Stimulated activated CD8-positive, alpha-beta memory T cell treated with anti-CD3 and anti-CD28 coated beads, Interleukin-15, amount 100 ng/mL, for 4 hours (primary cell): ENCODE results near the gene PHF19.

Experiments
- DNase-seq, 2 donors: peaks; one replicate each; pipeline ENCODE4 v3.0.0-alpha.2; 2020; ENCODE audit warnings: low read depth in 2 of 2

The PHF19 gene

DNA sequence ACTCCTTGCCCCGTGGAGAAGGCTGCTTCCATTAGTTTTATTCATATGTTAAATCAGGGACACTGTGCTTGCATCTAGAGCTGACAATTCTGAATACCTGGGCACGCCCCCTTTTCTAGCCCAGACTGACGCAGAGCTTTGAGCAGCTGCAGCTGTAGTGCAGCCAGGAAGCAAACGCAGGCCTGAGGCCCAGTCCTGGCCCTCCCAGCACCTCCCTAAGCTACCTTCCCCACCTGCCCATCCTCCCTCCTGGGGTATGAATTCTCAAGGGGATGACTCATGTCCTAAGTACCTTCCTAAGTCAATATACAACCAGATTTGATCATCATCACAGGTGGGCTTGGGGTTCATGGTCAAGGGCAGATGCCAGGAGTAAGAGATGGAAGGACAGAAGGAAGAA, 3.5 kb downstream of the PHF19 start:
- no peak for DNase-seq

DNA sequence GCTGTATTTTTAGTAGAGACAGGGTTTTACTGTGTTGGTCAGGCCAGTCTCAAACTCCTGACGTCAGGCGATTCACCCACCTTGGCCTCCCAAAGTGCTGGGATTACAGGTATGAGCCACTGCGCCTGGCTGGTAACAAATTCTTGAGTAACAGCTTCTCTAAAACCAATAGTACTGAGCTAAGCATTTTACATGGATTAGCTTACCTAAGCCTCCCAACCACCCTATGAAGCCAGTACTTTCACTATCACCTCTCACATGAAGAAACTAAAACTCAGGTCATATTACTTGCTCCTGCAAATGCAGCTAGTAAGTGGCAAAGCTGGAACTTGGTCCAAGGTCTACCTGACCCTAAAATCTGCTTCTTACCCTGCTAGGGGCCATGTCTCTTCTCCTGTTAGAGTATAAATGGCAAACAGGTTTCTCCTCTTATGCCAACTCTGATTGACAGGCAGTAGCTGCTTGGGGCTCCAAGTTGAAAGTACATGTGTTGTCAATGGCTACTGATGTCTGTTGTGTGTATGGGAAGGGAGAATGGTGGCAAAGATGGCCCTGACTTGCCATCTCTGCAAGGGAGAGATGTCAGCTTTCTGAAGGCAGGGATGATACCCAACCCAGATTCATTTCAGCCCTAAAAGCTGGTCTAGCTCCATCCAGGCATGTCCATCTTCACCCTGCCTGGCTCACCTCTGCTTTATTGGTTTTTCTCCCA, 4.0 kb downstream of the PHF19 start:
- DNase-seq = no peak

DNA sequence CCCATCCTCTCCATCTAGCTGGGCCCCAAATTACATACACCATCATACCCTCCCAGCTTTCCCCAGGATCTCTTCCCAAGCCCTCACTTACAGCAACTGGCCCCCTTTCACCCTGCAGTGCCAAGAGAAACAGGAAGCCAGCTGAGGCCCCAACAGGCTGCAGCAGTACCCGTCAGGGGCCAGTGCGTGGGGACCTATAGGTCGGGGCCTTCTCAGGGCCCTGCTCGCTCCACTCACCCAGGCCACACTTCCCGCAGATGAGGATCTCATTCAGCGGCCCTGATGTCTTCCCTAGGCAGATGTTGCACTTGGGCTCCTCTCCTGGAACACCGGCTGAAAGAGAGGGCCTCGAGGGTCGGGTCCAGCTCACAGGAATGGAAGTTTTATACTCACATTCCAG, 6.8 kb downstream of the PHF19 start:
- no peak for DNase-seq

DNA sequence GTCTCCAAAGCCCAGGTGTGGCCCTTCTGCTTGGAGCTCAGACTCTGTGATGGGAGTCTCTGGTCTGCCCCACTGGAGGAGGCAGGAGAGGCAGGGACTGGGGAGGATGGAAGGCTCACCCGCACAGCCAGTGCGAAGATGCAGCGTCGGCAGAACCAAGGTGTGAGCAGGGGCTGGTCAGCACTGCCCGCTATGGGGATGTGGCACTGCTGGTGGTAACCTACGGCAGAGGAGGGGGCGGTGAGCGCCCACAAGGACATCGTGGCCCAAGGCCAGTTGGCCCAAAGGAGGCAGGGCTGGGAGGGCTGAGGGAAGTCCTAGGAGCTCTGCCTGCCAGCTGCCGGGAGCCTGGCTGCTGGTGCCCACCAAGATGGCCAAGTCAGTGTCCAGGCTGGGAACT, 7.3 kb downstream of the PHF19 start:
- DNase-seq = no peak

DNA sequence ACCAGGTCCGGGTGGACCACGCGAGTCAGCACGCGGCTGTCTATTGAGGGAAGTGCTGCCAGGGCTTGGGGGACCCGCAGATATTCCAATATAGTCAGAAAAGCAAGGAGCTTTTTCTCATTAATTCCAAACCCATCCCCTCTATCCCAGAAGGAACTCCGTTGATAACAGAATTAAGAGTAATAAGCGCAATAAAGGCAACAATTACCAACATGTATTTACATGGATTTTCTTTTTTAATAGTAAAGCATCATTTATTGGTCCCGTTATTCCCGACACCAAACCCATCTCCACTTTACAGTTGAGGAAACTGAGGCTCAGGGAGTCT, 7.7 kb downstream of the PHF19 start:
- no peak for DNase-seq

DNA sequence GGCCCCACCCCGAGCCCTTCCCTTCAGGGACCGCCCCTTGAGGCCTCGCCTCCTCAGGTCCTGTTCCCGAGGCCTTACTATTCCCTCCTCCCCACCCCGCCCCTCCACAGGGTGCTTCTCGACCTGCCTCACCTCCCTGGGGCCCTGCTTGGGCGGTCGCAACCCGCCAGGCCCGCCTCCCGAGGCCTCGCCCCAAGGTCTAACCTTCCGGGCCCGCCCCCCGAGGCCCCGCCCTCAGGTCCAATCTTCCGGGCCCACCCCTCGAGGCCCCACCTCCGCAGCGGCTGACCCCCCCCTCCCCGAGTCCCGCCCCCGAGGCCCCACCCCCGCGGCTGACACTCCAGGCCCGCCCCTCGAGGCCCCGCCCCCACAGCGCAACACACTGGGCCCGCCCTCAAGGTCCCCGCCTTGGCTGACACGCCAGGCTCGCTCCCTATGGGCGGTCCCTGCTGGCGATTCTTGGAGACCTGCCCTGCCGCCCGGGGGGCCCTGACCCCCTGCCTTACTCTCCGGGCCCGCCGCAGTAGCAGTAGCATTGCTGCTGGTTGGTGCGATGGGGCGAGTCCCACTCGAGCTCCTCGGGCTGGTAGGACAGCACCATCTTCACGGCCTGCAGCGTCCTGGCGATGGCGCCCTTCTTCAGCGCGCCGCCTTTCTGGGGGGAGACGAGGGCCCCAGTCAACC, 8.2 kb downstream of the PHF19 start:
- DNase-seq = peak; percentile 91 to 92

DNA sequence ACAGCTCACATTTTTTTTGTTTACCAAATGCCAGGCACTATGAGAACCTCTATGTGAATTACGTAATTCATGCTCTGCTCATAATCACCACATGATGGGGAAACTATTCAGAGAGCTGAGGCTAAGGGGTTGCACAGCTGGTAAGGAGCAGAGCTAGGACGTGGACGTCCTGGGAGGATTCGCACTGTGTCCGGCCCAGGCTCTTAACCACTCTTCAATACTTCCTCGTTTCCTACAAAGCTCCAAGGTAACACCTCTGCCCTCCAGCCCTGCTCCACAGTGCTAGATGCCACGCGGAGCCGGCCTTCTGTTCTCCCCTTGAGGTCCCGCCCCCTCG, 8.7 kb downstream of the PHF19 start:
- DNase-seq = no peak

DNA sequence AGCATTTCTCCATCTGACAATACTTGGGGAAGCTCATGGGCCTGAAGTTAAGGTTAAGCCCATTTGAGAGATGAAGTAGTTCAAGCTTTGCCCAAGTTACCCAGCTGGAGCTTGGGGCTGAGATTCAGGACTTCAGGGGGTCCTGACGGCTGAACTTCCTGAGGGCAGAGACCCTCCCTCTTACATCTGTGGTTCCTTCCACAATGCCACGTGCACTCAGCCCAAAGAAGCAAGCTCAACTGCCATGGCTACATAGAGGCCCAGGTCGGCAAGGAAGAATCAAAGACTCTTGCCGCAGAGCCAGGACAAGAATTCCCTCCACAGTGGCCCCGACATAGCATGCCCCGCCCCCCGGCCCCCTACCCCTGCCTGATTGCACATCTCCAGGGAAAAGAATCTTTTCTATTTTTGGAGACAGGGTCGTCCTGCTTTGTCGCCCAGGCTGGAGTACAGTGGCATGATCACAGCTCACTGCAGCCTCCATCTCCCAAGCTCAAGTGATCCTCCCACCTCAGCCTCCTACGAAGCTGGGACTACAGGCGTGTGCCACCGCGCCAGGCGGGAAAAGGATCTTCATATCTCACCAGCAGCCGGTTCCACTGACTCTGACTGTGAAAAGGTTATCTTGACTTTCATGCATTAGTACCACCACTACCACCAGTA, 9.2 kb downstream of the PHF19 start:
- no peak for DNase-seq

DNA sequence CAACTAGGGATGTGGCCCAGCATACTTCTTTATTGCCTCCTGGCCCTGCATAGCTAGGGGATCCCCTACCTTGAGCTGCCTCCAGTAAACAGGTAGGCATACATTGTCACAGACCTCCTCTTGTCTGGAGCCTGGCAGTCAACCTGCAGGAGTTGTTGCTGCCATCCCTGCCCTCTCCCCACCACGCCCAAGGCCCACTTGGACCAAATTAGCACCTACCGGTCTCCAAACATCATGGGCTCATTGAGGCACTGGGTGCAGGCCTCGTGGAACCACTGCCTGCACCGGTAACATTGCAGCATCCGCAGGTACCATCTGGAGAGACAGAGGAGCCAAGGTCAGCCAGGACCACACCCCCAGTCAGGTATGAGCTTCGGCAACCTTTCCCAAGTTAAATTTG, 10.3 kb downstream of the PHF19 start:
- no peak for DNase-seq

DNA sequence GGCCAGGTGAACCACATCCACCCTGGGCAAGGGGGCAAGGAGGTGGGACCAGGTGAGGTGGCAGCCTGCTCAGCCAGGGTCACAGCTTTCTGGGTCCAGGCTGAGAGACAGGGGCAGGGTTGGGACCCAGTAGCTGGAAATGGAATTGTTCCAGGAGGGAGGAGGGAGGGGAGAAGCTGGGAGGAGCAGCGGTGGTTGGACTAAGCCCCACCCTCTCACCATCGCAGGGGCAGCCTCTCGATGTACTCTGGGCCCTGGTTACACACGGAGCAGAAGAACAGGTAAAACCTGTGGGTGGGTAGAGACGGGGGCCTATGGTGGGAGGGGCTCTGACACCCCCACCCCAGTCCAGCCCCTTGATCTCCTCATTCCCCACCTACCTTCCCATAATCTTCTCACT, 11.2 kb downstream of the PHF19 start:
- no peak for DNase-seq

DNA sequence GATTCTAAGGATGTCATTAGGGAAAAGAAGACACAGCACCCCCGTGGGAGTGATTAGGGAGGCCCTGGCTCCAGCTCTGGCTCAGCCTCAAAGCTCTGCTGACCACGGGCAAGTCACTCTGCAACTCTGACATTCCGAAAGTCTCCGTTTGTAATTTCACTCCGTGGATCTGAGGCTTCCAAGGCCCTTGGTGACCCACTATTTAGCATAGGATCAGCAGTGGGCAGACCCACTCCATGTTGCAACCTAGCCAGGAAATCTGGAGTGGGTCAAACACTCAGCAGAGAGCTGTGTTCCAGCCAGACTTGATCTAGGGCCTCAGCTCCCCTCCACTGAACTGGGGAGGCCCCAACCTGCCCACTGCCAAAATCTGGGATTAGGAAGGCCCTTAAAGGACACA, 11.8 kb downstream of the PHF19 start:
- DNase-seq = no peak

DNA sequence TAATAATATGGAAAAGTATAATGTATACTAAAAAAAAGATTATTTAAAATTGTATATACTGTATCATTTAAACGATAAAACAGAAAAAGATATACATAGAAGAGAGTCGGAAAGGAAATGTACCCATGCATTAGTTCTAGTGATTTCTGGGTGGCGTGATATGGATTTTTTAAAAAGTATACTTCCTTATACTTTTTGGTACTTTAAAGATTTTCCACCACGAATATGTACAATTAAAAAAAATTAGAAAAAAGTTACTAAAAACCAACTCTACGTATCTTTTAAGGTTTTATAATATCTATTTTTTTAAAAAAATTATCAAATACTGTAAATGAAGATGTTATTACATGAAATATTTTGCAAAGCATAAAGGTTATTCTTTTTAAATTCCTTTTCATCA, 12.3 kb downstream of the PHF19 start:
- DNase-seq = no peak

DNA sequence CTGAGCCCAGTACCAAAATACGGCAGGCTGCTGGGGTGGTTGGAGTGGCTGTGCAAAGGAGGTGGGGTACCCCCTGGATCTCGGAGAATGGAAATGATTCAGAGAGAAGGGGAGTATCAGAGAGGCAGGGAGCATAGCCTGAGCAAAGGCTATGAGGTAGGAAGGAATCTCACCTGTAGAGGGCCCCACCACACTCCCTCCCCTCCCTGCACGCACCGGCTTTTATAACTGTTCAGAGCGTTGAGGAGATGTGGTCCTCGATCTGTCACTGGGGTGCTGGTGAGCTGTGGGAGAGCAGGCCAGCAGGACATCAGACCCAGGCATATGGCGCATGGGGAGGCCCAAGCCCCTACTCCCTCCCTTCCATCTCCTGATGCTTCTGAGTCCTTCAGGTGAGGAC, 13.2 kb downstream of the PHF19 start:
- DNase-seq = no peak

DNA sequence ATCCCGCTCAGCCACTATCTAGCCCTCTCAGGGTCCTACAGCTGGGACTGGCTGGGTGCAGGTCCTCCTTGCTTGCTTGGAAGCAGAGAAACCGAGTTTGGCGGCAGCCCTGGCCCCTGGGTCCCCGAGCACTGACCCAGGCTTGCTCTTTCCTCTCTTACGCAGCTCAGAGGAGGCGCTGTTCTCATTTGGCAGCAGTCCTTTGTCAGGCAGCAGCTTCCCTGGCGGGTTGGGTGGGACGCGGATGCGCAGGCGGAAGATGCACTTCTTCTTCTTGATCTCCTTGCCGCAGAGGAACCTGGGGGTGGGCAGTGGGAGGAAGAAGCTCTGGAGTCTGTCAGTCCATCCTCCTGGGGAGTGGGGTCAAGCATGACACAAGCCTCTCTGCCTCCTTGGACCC, 14.5 kb downstream of the PHF19 start:
- no peak for DNase-seq

DNA sequence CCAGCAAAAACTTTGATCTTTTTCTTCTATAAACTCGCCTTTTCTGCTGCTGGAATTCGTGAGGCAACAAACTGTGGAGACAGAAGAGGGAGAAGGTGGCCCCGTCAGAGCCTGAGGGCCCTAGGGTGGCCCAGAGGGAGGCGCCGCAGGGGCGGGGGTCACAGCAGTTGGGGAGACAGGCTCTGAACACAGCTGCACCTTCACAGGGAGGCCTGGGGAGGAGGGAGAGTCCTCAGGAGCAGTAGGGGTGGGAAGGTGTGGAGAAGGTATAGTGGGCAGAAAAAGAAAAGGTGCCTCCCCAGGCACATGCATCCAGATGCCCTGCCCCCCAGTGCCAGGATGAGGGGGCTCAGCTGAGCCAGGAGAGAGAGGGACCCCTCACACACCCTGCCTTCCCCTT, 15.1 kb downstream of the PHF19 start:
- DNase-seq = no peak

DNA sequence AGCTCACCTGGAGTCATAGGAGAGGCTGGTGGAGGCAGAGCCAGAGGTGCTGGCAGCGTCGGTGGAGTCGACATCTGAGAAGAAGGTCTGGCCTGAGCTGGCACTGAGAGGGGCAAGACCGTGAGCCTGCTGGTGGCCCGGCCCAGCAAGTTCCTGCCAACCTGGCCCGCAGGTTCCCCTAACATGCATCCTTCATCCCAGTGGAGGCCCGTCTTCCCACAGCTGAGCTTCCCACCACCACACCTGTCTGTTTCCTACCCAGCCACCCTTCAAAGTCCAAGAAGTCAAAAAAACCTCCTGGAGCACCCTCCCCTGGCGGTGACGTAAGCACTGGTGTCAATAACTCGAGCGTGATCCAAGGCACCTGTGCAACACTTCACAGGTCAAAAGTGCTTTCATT, 16.9 kb downstream of the PHF19 start:
- no peak for DNase-seq

DNA sequence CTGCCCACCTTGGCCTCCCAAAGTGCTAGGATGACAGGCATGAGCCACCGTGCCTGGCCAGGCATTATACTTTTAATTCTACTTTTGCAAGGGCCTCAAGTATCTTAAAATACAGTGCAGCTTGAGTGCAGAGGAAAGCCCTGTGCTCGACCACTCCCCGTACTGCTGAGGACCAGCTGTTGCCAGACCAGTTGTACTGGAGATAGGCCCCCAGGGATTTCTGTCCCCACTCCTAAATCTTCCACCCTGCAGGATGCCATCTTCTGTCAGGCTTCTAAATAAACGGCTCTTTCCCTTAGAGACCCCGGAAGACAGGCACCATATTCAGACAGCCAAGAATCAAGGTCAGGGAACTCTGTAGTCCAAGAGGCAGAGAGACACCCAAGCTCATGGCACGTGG, 17.6 kb downstream of the PHF19 start:
- no peak for DNase-seq

DNA sequence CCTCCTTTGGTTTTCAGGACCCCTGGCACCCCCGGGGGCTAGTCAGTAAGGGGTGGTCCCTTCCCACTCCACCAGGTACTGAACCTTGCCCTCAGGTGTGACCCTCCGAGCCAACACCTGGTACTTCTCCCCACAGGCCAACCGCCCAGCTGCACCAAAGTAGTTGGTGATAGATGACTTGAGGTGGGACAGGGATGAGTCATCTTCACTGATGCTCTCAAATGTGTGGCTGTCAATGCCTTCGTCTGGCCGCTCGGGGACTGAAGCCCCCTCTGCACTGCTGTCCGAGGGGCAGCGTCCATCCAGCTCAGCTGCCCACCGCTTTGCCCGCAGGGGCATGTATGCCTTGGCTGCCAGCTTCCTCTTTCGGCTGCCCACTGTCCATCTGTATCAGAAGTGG, 19.1 kb downstream of the PHF19 start:
- DNase-seq = no peak

DNA sequence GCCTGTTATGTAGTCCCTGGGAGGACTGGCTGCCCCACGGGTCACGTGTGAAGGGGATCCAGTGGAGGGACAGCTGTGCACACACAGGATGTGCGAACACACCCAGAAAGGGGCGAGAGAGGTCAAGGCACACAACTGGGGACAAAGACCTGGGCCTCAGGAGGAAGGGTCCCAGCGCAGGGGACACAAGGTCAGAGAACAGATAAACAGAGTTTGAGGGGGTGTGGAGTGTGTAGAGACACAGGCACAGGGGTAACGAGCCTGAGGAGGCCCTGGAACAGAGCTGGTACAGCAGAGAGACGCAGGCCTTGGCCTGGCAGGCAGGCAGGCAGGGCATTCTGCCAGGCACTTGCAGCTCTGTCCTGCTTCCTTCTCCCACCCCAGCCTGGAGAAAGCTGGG, 19.5 kb downstream of the PHF19 start:
- DNase-seq = no peak

DNA sequence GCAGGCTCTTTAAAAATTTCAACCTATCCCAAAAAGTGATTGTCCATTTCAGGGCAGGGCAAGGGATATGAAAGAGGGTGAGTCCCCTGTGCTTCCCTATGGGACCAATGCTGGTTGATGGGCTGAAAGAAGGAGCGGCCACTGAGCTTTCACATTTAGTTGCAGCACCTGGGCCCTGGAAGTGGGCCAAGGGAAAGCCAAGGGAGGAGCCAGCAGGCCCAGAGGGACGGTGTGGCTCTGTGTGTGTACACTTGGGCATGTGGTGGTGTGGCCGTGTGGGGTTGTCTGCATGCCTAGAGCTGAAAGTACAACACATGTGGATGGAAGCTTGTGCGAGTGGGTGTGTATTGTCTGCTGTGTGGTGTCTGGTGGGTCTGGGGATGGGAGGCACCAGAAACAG, 20.3 kb downstream of the PHF19 start:
- no peak for DNase-seq

DNA sequence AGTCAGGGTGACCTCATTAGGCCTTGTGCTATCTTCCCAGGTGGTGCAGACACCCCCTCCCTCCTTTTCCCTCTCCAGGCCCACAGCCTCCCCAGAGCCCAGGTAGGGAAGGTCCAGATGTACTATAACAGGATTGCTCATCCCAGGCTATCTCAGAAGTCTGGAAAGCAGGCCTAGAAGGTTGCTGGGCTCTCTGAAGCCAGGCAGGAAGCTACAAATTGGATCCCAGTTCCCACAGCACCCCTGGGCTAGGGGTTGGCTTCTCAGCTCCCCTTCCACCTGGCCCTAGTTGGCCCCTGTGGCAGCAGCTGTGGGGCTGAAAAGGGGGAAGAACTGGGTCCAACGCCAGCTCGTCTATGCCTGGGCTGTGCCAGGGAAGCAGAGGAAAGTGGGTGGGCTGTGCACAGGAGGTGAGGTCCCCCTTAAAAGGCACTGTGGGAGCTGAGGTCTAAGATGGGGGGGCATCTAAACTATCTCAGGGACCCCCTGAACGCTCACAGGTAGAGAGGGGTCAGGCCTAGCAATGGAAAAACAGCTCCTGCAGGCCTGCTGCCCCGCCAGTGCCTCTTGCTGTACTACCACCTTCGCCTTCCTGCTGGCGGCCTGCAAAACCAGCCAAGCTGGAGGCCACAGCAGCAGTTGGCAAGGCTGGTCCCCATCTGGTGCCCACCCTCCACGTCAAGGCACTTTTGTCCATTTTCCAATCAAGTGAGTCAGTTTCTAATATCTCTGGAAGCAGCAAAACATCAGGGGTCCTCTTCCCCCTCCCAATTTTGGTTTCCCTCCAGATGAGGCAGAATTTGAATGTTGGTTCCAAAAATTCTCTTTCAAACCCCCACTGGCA, 20.9 kb downstream of the PHF19 start:
- DNase-seq = no peak

DNA sequence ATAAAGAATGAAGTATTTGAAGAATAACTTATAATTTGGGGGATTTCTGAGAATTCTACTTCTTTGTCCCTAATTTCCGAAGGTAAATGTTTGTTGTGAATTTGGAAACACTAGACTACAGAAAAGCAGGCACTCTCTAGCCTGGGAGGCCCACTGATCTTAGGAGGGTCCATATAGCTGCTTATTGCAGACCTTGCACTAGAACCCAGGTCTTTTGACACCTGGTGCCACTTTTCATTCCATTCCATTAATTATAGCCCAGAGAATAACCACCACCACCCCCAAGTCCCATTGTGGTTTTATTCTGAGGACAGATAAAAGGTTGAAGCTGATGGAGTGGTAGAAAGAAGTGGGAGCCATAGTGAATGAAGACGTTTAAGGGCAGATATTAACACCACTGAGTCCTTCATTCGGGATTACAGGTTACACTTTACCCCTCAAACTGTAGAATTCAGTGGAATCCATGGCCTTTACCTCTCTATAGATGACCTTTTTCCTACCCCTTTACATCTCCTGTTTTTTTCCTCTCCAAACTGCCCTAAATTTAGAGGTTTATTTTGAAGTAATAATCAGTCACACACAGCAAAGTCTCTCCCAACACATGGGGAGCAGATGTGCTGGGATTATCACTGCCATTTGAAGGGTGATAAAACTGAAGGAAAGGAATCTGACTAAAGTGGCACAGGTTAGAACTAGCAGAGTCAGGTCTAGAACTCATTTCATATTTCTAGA, 22.2 kb downstream of the PHF19 start:
- DNase-seq = no peak
